Muscle of arm (tissue), 14 donors: ENCODE measurements around the gene TMCO2. TPM values are rescaled to one million over a fixed set of nuclear protein-coding genes. Genes with fewer than 3 reads are reported as not detected.
"Not testable (repeated sequence)": the region's sequence is repeated elsewhere in the genome, so short reads cannot be mapped to it uniquely, and the experiment has no call there.

Experiments
- DNase-seq: peaks from one replicate; pipeline ENCODE4 v3.0.0-alpha.2; 2013
- long read RNA-seq, 11 donors: transcript quantifications; one replicate each; lab custom pipeline, GENCODE V29; 2026
- polyA plus RNA-seq, 12 donors: library from polyadenylated mRNA; unstranded; fragments of 120-200 nt; gene quantifications; one replicate each; pipeline ENCODE4 v1.2.1, GENCODE V29; 2013; ENCODE audit not compliant: insufficient read length in 12 of 12

TMCO2 gene
- polyA plus RNA-seq = not detected
- long read RNA-seq, donor 1, partial matches to known transcripts = 52 of 52 reads
- long read RNA-seq, donor 1, other reads (novel, unspliced or antisense) = 0 of 52 reads
- long read RNA-seq, donor 2 = 0 reads
- long read RNA-seq, donor 3 = 0 reads
- long read RNA-seq, donor 4 = 0 reads
- long read RNA-seq, donor 5 = 0 reads
- long read RNA-seq, donor 6 = 0 reads
- long read RNA-seq, donor 7 = 0 reads
- long read RNA-seq, donor 8 = 0 reads
- long read RNA-seq, donor 9 = 0 reads
- long read RNA-seq, donor 10 = 0 reads
- long read RNA-seq, donor 11 = 0 reads

DNA sequence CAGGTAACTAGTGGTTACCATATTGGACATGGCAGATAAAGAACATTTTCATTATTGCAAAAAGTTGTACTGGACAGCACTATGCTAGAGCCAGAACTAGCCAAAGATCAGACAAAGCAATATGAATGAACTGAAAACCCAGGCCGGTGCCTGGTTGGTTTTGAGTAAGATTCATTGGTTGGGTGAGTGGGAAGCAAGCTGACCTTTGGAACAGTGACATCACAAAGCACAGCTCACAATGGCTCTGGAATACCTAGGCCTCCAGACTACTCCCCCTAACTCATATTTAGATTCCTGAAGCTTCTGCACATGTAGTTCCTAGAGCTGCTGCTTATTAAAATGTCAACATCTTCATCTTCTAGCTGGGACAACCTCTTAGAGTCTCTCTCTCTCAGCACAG lies at the start of gene TMCO2:
Gene TMCO2 (plus strand): TSS at position 283 of the 400 bp plus-strand sequence. CDS start 57 bp downstream, at position 340.
- no peak for DNase-seq

GRCh38 chr1:40199126-40199525 lies 48.6 kb upstream of the TMCO2 start:
- DNase-seq = no peak

GRCh38 chr1:40204856-40205255 lies 42.9 kb upstream of the TMCO2 start:
- DNase-seq = no peak

DNA sequence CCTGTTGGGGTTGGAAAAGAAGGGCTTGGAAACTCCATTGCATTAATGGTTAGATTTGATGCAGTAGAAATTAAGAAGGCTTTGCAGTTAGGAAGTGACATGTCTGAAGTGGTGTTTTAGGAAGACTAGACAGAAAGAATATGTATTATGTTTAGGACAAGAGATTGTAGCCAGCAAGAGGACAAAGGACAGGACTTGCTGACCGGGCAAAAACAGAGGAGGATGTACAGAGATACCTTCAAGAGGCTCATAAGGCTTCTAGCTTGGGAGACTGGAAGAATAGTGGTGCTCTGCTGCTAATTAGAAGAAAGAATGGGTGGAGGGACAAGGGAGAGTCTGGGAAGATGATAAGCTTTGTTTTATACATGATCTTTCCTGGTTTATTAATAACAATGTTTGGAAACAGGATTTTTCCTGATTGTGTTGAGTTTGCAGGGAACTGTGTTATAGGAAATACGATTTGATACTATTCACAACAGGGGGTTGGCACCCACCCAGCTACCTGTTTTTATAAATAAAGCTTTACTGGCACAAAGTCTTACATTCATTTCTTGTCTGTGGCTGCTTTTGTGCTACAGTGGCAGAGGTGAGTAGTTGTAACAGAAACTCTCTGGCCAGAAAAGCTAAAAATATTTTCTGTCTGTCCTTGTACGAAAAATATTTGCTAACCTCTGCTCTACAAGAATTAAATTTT lies 37.1 kb upstream of the TMCO2 start:
- DNase-seq = no peak

GRCh38 chr1:40218333-40218732 lies 29.4 kb upstream of the TMCO2 start:
- no peak for DNase-seq

GRCh38 chr1:40221471-40221905 lies 26.2 kb upstream of the TMCO2 start:
- not testable (repeated sequence) for DNase-seq

DNA sequence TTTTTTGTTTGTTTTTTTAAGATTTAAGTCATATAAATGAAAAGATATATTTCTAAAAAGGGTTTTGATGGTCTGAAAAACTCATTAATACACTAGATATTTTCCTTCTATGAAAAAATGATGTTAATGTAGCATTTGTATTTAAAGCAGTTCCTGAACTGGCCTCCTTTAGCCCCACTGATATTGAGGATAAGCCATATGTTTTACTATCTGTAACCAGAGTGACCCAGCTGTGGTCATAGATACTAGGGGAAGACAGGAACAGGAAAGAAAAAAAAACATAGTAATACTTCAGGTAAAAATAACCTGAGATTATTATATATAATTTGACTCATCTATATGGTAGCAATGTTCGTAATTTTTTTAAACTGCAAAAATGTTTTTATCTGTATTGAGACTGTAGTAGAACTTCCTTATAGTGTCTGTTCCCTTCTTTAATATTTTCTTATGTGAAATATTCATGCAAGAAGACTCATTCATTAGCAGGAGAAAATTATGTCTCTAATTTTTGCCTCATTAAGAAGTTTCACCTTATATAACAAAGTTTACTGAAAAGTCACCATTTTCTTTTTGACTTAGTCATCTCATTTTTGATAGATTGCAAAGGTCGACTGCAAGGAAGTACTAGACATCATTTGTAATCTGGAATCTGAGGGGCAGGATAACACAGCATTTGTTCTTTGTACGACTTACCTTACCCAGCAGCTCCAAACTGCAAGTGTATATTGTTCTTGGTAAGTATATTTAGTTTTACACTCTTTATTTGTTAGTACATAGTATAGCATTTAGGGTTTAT lies 25.6 kb upstream of the TMCO2 start:
- DNase-seq = no peak

DNA sequence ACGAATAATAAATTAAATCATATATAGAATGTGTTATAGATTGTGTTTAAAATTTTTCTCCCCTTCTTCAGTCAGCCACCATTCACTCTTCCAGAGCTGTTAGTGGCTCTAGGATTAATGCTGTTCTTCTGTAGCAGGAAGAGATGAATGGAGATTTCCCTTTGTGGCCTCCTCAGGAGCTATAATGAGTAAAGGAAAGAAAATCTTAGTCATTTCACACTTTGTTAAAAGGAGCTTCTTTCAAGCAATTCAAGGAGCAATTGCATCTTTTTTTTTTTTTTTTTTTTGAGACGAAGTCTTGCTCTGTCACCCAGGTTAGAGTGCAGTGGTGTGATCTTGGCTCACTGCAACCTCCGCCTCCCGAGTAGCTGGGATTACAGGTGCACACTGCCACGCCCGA lies 23.7 kb upstream of the TMCO2 start:
- no peak for DNase-seq

- no peak for DNase-seq
These were observed 21.5 kb upstream of the TMCO2 start for GRCh38 chr1:40226192-40226591.

DNA sequence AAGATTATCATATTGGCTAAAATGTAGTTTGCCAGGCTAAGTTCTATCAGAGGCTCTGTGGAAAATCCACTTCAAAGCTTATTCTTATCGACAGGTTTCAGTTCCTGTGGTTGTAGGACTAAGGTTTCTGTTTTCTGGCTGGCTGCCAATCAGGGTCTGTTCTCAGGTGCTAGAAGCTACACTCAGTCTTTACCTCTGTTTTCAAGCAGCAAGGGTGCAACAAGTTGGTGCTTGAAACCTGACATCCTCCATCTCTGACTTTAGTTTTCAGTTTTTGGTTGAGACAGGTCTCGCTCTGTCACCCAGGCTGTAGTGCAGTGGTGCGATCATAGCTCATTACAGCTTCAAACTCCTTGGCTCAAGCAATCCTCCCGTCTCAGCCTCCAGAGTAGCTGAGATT lies 15.3 kb upstream of the TMCO2 start:
- DNase-seq = no peak

DNA sequence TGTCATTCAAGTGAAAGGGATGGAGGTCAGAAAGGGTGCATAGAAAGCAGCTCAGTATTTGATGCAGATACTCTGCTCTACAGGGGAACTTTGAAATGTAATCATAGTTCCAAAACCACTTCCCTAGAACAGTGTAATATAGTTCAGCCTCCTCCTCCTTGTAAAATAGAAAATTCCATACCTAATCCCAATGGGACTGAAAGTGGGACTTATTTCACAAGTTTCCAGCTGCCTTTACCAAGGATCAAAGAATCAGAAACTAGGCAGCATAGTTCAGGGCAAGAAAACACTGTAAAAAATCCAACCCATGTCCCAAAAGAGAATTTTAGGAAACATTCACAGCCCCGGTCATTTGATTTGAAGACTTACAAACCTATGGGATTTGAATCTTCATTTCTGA lies 8.1 kb upstream of the TMCO2 start:
- DNase-seq = no peak

DNA sequence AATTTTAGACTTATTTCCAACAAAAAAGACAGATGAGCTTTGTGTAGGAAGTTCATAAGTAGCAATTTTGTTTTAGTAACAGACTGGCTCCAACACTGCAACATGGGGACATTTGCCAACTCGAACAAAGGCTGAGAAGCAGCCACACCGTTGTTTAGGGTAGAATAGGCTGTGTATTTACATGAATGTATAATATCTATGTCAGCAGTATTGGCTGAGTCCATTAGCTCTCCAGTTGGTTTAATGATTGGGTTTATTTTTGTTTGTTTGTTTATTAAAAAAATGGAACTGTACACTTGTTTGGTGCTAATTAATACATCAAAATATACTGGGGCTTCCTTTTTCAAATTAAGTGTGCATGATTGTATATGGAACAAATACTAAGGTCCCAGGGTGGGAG lies 7.3 kb upstream of the TMCO2 start:
- DNase-seq = no peak

- no peak for DNase-seq
These were observed 6.4 kb upstream of the TMCO2 start for GRCh38 chr1:40241362-40241761.

DNA sequence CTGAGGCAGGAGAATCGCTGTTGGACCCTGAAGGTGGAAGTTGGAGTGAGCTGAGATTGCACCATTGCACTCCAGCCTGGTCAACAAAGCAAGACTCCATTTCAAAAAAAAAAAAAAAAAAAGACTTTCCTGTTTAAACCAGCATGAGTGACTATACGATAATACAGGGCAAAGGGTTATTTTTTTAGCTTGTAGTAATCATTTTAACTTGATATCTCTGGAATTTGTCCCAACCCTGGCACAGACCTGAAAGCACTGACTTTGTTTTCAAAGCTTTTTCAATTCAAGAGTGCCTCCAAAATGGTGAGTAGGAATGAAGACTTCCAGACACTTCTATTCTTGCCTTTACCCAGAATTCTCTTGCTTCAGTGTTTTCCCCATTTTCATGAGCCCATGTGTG lies 4.4 kb upstream of the TMCO2 start:
- no peak for DNase-seq

GRCh38 chr1:40244138-40244744 lies 3.5 kb upstream of the TMCO2 start:
- DNase-seq = no peak

GRCh38 chr1:40245686-40246085 lies 2.1 kb upstream of the TMCO2 start:
- DNase-seq = no peak

DNA sequence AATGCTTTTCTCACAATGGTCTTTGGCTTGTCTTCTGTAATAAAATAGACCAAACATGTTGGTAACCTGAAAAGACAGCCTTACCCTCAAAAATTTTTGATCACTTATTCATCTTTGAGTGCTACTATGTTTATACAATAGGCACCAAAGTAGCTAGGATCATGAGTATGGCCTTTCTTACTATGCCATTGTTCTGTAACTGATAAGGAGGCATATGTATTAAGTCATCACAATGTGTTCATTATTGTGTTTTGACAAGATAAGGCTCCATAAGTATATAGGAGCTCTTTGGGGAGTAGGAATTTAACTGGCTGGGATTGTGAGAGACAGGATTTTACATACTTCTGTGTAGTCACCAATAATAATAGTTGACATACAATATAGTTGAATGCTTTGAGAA lies 675 bp downstream of the TMCO2 start:
- DNase-seq = no peak

GRCh38 chr1:40251456-40251855 lies 3.7 kb downstream of the TMCO2 start:
- no peak for DNase-seq

DNA sequence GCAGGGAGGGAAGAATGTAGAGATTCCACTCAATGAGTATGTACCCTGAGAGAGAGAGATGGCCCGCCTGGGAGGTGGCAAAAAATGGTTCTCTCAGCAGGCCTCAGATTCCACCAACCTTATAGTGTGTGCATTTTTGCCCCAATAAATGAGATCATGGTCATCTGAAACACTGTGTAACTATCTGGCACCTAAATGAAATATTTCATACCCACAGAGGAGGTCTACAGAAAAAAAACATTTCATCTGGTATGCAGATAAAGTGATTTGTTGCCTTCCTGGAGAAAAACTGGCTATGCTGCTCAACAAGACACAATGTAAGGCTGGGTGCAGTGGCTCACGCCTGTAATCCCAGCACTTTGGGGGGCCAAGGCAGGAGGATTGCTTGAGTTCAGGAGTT lies 4.9 kb downstream of the TMCO2 start:
- no peak for DNase-seq

- no peak for DNase-seq
These were observed 7.5 kb downstream of the TMCO2 start for GRCh38 chr1:40255231-40255630.

- DNase-seq = no peak
These were observed 8.8 kb downstream of the TMCO2 start for GRCh38 chr1:40256401-40257084.

DNA sequence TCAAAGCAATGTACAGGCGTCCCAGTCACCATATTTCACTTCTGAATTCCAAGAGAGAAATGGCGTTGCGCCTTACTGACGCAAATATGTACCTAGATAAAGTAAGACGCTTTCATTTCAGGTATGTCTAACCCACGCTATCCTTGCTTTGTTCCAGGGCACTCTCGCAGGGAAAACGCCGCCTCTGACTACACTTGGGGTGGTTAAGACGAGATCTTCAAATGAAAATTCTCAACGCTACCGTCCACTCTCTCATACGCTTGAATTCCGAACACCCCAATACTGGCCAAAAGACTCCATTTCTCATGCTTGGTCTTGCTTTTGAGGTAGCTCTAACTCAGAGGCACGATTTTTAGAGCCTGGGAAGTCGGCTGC lies 9.6 kb downstream of the TMCO2 start:
- DNase-seq = no peak
